SHP77 treated with DMSO at 0.1 percent for 48 hours (cell line): ENCODE measurements around the gene GDF10.

Experiments used
- DNase-seq: peaks from one replicate; lab custom pipeline; 2025; lab: John Stamatoyannopoulos, UW

GDF10 gene

DNA sequence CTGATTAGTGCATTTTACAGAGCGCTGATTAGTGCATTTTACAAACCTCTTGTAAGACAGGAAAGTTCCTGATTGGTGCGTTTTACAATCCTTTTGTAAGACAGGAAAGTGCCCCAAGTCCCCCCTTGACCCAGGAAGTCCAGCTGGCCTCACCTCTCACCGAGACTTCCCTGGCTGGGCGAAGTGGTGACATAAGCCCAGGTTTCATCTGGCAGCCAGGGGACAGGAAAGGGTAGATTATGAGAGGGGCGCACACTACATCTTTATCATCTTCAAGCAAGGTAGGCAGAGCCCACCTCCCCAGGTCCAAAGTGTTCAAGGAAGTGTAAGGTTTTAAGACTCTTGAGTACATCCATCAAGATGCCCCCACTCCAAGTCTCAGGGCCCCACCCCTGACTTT, 5.5 kb upstream of the GDF10 start:
- DNase-seq: no peak

DNA sequence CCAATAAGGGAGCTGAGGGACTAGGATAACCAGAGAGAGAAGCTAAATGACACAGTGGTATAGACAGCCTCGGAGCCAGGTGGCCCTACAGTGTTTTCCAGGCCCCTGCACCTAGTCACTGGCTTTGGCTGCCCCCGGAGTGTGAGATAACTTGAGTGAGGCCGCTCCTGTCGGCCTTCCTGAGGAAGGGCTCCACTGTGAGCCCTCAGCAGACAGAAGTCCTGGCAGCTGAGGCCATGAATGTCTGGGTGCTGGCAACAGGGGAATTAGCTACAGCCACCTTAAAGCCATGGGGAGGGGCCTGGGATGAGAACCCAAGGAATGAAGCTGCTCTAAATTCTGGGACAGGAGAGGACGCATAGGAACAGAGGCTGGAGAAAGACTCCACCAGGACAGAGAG, 4.6 kb upstream of the GDF10 start:
- DNase-seq: no peak

DNA sequence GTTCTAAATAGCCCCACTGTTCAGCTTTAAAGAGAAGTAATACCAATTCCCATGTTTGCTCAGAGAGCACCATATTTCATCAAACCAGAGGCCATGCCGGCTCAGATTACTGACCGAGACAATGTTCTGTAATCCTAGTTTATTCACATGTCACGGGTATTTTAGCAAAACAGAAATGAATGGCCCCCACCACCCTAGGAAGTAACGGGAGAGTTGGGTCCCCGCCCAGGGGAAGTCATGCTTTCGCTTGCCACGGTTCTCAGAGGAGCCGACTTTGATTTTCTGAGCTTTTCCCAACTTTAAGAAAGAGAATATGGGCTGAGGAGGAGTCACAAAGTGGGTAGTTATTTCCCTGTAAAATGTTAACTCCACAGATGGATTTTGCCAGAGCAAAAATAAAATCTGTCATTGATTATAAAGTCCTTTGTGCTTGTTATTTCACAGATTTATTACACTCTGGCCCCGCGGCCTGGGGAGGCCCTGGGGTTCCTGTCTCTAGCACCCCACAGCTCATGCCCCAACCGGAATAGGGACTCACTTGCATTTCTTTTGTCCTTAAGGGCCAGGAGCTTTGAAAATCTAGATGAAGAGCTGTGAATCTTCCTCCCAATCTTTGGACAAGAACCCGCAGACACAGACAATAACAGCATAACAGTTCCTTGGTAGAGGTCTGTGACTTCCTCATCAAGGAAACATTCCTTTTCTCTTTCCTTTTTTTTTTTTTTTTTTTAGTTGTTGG, 3.7 kb upstream of the GDF10 start:
- no peak for DNase-seq

DNA sequence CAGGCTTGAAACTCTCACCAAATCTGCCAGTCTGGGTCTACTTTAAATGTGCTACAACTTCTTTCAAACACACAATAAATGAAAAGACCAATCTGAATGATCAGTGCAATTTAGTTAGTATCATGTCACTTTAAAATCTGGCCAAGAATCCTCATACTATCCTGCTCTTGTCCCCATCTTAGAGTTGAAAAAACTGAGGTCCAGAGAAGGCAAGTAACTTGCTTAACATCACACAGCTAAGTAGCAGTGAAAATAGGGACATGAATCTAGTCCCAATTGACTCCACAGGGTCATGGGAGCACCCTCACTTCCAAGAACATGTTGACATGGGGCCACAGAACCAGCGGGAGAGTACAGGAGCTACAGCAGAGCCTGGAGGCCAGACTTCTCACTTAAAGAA, 3.1 kb upstream of the GDF10 start:
- no peak for DNase-seq

DNA sequence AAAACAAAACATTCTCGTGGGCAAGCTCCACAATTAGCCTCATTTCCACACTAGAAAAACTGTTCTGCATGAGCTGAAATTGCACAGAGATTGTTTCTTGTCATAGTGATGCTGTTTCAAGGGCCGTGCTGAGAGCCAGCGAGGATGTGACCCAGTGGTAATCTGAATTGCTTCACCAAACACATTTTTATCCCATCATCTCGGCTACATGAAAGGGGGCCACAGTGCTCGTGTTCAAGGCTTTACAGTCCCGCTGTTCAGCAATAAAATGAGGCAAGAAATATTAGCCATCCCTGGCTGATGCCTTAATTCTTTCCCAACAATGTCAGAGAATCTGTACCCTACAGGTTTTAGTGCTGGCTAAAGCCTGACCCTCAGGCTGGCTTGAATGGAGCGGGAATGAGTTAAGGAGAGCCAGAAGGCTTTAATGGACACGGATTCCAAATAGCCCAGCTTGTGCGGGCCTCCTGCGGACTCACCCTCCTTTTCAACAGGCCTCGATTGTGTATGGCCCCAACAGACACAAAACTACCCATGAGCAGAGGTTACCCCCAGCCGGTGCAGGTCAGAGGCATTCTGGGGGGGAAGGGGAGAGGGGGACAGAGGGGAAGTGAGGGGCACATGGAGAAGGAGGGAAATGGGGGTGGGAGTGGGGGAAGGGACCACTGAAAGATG, 2.0 kb upstream of the GDF10 start:
- no peak for DNase-seq

DNA sequence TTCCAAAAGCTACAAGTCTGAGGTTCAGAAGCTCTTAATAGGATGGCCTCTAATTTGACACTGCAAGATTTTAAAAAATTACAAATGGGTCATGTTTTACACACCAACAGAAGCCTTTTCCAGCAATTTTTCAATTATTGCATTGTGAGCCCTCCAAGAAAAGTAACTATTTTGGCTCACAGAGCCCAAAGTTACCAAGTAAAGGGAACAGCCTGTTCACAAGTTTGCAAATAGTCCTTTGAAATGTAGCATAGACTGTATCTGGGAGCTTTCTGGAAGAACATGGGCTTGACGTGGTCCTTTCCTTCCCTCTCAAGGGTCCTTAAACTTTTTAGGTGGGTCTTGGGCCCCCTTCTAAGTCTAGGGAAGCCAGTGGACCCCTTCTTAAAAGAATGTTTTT, 1.3 kb upstream of the GDF10 start:
- DNase-seq: no peak

DNA sequence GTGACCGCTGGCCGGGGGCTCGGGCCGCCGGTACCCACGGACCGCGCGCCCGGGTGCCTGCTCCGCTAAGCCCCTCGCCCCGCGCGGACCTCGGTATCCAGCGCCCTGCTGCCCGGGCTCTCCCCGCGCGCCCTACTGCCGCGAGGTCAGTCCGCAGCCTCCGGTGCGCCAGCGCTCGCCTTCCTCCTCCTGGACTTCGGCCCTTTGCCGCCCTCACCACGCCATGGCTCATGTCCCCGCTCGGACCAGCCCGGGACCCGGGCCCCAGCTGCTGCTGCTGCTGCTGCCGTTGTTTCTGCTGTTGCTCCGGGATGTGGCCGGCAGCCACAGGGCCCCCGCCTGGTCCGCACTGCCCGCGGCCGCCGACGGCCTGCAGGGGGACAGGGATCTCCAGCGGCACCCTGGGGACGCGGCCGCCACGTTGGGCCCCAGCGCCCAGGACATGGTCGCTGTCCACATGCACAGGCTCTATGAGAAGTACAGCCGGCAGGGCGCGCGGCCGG, 483 bp downstream of the GDF10 start:
- no peak for DNase-seq

DNA sequence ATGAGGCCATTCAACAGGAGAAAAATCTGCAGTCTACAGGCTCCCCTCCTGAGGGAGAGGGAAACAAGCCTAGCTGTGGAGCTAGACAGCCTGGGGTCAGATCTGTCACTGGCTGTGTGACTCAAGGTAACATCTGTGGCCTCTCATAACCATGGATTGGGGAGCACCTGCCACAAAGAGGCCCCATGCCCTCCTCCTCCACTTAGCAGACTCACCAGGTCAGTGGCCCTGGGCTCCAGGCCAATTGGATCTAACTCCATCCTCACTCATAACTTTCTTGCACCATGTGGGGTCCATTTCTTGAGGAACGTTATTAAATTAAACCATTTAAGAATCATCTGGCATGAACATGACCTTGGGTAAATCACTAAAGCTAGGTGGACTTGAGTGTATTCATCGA, 1.8 kb downstream of the GDF10 start:
- no peak for DNase-seq

DNA sequence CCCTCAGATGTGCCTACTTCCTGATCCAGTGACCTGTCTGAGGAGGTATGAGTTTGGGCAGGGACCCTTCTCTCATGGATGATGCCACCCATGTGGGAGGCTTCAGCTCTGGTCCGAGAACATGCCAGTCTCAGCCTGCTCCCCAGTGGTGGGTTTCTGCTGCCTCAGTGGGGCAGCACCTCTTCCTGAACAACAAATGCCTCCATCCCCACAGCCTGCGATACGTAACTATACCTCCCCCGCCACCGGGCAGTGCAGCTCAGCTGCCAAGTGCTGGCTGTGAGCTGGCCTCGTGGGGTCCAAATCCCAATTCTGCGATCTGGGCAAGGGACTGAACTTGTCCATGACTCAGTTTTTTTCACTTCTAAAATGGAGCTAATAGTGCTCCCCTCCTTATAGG, 3.1 kb downstream of the GDF10 start:
- DNase-seq: no peak

DNA sequence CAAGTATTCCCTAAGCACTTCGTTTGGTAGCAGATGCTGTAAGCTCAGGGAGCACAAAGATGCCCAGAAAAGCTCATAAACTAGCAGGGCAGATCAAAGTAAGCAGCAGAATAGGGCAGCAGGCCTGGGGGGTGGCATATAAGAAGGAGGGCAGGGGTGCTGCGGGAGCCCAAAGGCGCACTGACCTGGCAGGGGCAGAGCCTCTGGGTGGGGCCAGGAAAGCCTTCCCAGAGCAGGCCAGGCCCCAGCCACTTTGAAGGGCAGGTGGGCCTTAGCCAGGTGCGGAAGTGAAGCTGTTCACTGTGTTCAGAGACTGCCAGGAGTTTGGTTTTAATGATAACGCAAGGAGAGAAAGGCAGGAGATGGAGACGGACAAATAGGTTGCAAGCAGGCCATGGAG, 3.9 kb downstream of the GDF10 start:
- DNase-seq: no peak

DNA sequence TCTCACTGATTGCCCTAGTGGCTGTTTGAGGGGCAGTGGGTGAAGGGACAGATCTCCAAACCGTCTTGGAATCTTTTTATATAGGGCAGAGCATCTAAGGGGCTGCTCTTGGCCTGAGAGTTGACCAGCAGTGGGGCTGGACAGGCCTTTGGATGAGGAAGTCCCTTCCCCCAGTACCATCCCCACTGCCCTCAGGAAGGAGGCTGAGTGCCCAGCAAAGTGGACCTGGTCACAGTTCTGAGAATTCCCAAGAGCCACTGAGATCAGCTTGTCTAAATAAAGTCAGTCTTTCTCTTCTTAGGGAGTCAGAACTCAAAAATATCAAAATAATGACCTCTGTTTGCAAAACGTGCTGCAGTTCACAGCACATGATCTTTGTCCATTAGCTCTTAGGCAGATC, 5.6 kb downstream of the GDF10 start:
- no peak for DNase-seq

DNA sequence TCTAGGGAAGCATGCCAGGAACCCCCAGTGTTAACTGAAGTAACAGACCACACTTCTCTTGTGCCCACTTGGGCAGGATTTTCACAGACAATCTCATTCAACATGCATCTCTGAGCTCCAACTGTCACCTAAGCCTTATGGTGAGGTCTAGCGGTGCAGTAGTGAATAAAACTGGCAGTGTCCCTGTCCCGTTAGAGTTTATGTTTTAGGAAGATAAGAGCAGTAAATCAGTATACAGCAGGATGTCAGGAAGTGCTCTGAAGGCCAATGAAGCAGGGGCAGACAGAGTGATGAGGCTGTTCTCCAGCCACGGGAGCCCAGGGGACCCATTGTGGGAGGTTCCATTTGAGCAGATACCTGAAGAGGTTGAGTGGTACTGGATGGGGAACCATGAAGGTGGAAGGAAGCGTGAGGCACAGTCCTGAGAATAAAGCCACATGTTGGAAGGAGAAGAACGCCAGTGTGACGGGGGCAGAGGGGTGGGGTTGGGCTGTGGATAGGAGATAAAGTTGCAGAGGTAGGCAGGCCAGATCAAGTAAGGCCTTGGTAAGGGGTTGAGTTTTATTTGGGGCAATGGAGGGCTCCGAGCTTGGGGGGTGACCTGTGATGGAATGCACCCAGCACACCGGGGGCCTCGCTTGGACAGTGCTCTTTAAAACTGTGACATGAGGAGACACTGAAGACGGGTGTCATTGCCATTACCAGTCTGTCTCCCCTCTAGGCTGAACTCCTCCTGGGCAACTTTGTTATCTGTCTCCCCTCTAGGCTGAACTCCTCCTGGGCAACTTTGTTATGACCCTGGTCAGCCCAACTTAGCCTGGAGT, 6.6 kb downstream of the GDF10 start:
- no peak for DNase-seq

DNA sequence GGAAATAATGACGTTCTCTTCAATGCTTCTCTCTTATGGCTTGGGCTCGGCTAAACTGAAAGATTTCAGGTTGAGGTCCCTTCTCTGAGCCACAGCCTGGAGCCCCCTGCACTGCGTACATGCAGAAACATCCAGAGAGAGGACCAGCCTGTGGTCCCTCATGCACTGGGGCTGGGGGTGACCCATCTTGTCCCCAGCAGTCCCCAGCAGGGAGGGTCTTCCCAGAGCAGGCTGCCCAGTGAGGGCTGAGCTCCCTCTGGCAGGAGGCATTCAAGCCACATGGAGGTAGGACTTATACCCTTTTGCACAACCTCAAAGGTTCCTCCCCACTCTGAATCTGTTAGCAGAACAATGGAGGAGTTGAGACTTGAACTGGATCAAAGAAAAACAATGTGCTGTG, 7.4 kb downstream of the GDF10 start:
- DNase-seq: no peak

DNA sequence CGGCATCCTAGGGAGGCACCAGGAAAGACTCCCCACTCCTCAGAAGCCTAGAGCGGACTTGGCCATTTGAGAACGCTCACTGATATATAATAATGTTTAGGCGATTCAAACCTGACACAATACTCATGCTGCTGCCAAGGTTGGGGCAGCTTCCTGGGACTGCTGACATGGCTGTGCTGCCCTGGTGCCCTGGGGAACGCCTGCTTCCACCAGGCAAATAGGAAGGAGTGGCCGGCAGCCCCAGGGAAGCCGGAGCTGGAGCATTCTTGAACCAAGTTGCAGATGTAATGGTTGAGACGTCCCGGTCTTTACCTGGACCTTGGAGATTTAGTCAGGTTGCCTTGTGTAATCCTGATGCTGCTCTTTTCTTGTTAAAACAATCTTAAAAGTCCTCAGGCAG, 8.8 kb downstream of the GDF10 start:
- DNase-seq: no peak

DNA sequence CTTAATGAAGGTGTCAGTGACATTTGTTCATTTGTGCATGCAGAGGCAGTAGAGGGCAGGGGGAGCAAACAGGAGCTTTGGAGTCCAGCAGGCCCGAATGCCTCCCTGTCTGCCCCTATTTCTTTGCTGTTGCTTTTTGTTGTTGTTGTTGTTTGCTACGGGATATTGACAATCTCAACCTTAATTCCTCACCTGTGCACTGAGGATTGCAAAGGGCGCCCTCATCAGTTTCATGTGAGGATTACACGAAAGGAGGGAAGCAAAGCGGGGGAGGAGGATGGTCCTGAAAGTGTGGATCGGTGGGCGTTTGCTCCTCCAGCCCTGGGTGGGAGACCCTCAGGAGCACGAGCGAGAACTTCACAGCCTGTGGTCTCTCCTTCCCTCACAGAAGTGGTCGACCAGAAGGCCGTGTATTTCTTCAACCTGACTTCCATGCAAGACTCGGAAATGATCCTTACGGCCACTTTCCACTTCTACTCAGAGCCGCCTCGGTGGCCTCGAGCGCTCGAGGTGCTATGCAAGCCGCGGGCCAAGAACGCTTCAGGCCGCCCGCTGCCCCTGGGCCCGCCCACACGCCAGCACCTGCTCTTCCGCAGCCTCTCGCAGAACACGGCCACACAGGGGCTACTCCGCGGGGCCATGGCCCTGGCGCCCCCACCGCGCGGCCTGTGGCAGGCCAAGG, 9.6 kb downstream of the GDF10 start:
- DNase-seq: no peak

DNA sequence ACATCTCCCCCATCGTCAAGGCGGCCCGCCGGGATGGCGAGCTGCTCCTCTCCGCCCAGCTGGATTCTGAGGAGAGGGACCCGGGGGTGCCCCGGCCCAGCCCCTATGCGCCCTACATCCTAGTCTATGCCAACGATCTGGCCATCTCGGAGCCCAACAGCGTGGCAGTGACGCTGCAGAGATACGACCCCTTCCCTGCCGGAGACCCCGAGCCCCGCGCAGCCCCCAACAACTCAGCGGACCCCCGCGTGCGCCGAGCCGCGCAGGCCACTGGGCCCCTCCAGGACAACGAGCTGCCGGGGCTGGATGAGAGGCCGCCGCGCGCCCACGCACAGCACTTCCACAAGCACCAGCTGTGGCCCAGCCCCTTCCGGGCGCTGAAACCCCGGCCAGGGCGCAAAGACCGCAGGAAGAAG, 10.1 kb downstream of the GDF10 start:
- DNase-seq: no peak

DNA sequence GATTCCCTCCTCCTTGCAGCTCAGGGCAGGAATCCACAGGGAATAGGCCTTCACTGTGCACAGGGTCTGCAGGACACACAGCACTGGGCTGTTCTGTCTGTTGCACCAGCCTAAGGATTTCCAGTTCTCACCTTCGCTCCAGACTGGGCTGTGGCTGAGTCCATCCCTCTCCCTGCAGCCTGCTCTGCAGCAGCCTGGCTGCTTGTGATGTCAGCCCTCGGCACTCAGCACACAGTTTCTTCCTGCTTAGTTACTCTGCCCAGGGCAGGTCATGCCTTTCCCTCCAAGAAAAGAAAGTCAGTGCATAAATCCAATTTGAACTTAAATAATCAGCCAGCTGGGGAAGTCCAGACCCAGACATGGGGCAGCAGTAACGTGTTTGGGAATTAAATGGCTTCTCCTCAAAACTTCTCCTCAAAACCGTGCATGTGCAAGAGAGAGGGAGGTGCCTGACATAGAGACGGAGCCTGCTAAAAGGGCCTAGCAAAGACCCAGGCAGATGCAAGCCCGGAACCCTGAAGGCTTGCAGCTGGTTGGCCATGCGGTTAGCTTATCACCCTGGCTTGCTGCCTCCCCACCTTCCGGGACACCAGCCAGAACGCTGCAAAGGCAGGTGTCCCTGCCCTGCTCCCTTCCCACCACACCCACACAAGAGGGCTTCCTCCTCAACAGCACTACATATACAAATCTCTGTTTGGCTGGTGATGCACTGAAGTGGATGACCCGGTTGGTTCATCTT, 11.4 kb downstream of the GDF10 start:
- no peak for DNase-seq

DNA sequence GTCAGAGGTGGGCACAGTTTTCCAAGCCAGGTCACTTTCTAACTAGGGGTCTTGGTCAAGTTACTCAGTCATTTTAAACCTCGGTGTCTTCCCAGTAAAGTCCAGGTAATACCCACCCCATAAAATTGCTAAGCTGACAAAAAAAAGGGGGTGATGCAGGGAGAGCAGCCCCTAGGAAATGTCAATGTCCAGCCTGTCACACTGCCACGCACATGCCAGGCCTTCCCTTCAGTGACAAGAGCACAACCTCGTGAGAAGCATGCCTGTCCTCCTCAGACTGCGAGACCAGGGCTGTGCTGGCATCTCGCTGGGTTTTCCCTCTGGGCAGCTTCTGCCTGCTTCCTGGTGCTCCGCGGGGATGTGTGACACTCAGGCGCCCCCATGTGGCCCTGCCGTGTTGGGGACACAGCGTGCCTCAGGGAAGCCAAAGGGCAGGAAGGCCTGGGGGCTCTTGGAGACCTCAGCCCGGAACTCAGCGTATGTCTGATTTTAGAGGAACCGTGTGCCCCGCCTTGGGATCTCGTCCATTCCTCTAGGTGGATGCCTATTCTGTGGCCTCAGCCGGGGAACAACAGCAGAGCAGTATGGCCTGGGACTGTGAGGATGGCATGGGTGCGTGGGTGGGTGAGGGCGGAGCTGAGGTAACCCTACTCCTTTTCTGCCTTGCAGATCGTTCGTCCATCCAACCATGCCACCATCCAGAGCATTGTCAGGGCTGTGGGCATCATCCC, 12.1 kb downstream of the GDF10 start:
- no peak for DNase-seq

DNA sequence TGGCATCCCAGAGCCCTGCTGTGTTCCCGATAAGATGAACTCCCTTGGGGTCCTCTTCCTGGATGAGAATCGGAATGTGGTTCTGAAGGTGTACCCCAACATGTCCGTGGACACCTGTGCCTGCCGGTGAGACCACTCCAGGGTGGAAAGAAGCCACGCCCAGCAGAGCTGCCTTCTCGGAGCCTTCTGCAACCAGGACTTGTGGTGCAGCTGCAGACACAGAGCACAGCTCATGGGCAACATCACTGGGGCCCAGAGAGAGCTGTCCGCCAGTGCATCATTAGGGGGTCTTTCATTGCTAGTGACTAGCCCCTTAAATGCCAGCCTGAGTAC, 12.6 kb downstream of the GDF10 start:
- DNase-seq: no peak

DNA sequence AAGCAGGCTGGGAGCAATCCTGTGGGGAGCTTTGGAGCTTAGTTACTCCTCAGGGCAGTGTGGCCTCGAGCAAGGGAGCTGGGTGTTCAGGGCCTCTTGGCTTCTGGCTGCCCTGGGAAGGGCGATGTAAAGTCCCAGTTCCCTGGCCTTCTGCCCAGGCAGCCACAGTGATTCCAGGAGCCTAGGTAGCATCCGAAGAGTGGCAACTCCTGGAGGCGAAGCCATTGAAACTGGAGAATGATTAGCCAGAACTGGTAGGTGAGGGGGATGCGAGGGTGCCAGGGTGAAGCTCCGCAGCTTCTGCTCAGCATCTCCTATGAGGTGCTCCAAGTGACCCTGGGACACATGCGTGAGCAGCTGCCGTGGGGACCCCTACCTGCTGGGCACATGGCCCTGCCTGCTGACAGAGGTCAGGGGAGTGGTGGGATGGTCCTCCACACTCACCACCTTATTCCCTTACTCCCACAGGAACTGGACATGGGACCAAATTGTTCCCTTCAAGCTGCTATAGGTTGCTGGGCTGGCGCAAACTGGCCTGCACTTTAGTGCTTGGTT, 14.5 kb downstream of the GDF10 start:
- no peak for DNase-seq

DNA sequence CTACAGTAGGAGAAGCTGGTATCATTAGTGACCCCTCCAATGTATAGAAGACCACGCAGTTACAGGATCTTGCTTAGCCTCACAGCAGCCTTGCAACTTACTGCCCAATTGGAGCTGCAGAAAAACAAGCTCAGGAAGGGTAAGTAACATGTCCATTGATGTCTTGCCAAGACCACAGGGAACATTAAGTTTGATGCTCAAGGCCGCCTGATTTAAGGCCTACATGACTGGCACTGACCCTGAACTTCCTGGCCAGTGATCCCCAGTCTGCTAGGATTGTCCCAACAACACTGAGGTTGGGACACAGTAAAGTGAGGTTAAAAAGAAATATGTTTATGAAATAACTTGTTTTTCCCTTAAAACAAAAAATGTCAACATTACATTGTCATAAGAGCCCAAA, 15.4 kb downstream of the GDF10 start:
- DNase-seq: no peak
